ENCODE data around the gene PDZD2.

- no peak for TF ChIP-seq CTCF (IDR thresholded peaks at IDR 0.05; ENCODE audit: low read depth, low read length)
- no peak for TF ChIP-seq EZH2phosphoT487 (IDR thresholded peaks at IDR 0.05; ENCODE audit: low read depth)
Observed at GRCh38 chr5:32002755-32003154, 363.8 kb downstream of the PDZD2 start.

All from OCI-LY3 (cell line).